ENCODE results near the gene C10orf71.

The C10orf71 gene

GRCh38 chr10:49332768-49333167, 33.8 kb downstream of the C10orf71 start:
- TF ChIP-seq, protein P1, sequence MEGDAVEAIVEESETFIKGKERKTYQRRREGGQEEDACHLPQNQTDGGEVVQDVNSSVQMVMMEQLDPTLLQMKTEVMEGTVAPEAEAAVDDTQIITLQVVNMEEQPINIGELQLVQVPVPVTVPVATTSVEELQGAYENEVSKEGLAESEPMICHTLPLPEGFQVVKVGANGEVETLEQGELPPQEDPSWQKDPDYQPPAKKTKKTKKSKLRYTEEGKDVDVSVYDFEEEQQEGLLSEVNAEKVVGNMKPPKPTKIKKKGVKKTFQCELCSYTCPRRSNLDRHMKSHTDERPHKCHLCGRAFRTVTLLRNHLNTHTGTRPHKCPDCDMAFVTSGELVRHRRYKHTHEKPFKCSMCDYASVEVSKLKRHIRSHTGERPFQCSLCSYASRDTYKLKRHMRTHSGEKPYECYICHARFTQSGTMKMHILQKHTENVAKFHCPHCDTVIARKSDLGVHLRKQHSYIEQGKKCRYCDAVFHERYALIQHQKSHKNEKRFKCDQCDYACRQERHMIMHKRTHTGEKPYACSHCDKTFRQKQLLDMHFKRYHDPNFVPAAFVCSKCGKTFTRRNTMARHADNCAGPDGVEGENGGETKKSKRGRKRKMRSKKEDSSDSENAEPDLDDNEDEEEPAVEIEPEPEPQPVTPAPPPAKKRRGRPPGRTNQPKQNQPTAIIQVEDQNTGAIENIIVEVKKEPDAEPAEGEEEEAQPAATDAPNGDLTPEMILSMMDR (conservative IDR thresholded peaks at IDR 0.05; ENCODE audit: control insufficient read depth, insufficient read depth, low read depth, low read length) = no peak
- DNase-seq (ENCODE audit: low read depth) = no peak
- H3K4me3 ChIP-seq (ENCODE audit: control insufficient read depth, low read depth, low read length) = no peak overlapping the region

DNA sequence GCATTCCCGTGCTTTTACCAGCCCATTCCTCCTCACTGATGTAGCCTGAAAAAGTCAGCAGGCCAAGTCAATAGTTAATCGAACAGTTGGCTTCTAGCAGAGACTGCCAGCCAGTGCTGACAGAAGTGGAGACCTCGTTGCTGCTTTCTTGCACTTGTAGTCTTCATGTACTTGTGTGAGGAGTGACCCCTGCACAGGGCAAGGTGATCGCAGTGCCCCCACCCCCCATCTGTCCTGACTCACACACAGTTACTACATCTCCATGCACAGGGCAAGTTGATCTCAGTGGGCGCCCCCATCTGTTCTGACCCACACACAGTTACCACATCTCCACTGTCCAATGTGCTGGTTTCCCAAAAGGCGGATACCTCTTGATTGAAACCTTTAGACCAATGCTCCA, 34.2 kb downstream of the C10orf71 start:
- TF ChIP-seq, protein P1 (conservative IDR thresholded peaks at IDR 0.05; ENCODE audit: control insufficient read depth, insufficient read depth, low read depth, low read length) = no peak
- DNase-seq (ENCODE audit: low read depth) = no peak

DNA sequence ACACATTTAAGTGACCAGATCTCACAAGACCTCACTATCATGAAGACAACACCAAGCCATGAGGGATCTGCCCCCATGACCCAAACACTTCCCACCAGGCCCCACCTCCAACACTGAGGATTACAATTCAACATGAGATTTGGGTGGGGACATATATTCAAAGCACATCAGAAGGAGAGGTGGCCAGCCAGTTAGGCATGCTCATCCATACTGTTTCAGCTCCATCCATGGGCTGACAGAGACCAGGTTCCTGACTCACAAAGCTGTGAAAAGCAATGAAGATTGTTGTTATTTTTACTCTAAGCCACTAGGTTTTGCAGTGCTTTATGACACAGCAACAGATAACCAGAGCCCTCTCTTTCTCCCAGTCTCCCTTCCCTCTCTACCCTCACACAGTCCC, 36.0 kb downstream of the C10orf71 start:
- TF ChIP-seq, protein P1 (conservative IDR thresholded peaks at IDR 0.05; ENCODE audit: control insufficient read depth, insufficient read depth, low read depth, low read length) = no peak
- H3K4me3 ChIP-seq (ENCODE audit: control insufficient read depth, low read depth, low read length) = no peak overlapping the region
- DNase-seq (ENCODE audit: low read depth) = no peak

More for the DNA sequence above, 34.2 kb downstream of the C10orf71 start:
- H3K4me3 ChIP-seq (ENCODE audit: control insufficient read depth, low read depth, low read length) = no peak overlapping the region

GRCh38 chr10:49335364-49335972, 36.5 kb downstream of the C10orf71 start:
- TF ChIP-seq, protein P1 (conservative IDR thresholded peaks at IDR 0.05; ENCODE audit: control insufficient read depth, insufficient read depth, low read depth, low read length) = no peak
- H3K4me3 ChIP-seq (ENCODE audit: control insufficient read depth, low read depth, low read length) = no peak overlapping the region
- DNase-seq (ENCODE audit: low read depth) = no peak

DNA sequence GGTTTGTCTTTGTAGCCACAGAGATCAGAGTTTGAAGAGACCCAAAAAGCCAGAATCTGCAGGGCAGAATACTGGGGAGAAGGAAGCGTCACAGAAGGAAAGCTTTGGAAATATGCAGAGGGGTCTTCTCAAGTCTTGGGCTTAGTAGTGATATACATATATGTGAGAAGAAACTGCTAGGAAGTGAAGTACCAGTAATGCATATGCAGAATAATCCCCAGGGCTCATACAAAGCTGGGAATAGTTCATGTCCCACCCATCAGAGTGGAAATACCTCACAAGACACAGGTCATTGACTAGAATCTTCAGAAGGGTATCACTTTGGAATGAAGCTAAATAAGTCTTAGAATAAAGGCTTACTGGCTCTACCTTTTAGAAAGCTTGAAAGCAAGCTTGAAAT, 39.6 kb downstream of the C10orf71 start:
- no peak overlapping the region for H3K4me3 ChIP-seq (ENCODE audit: control insufficient read depth, low read depth, low read length)
- TF ChIP-seq, protein P1 (conservative IDR thresholded peaks at IDR 0.05; ENCODE audit: control insufficient read depth, insufficient read depth, low read depth, low read length) = no peak
- DNase-seq (ENCODE audit: low read depth) = no peak

DNA sequence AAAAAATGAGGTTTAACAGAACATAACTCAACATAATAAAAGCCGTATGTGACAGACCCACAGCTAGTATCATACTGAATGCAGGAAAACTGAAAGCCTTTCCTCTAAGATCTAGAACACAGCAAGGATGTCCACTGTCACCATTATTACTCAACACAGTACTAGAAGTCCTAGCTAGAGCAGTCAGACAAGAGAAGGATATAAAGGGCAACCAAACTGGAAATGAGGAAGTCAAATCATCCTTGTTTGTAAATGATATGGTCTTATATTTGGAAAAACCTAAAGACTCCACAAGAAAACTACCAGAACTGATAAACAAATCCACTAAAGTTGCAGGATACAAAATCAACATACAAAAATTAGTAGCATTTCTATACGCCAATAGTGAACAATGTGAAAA, 45.9 kb downstream of the C10orf71 start:
- TF ChIP-seq, protein P1 (conservative IDR thresholded peaks at IDR 0.05; ENCODE audit: control insufficient read depth, insufficient read depth, low read depth, low read length) = no peak
- no peak overlapping the region for H3K4me3 ChIP-seq (ENCODE audit: control insufficient read depth, low read depth, low read length)
- DNase-seq (ENCODE audit: low read depth) = no peak

DNA sequence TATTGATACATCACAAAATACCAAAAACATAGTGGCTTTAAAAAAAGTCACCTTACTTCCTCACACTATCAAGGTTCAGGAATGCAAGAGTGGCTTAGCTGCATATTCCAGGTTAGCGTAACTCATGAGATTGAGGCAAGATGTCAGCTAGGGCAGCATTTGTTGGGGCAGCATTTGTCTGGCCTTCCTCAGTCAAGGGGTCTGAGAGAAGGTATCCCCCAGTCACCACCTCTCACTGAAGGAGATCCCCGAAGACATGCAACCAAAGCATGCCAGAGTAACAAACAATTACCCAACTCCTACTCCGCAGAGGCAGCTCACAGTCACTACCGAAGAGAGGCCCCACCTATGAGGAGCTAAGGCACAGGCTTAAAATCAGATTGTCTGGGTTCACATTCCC, 48.4 kb downstream of the C10orf71 start:
- H3K4me3 ChIP-seq (ENCODE audit: control insufficient read depth, low read depth, low read length) = no peak overlapping the region
- DNase-seq (ENCODE audit: low read depth) = no peak
- TF ChIP-seq, protein P1 (conservative IDR thresholded peaks at IDR 0.05; ENCODE audit: control insufficient read depth, insufficient read depth, low read depth, low read length) = no peak

Measured in fibroblast of mammary gland (primary cell).